HG03175 (cell line): ENCODE measurements around the gene HHIP.

Experiments
- ATAC-seq: cut with Tn5 transposase; IDR thresholded peaks from one replicate; pipeline ENCODE4 v1.9.1; 2021; ENCODE audit warnings: mild to moderate bottlenecking, moderate library complexity; ENCODE audit not compliant: unreplicated experiment

The HHIP gene

GRCh38 chr4:144653781-144654545 lies 8.0 kb downstream of the HHIP start:
- no peak for ATAC-seq

- no peak for ATAC-seq
These were observed 9.5 kb downstream of the HHIP start for GRCh38 chr4:144655491-144655890.

- ATAC-seq = no peak
These were observed 10.9 kb downstream of the HHIP start for GRCh38 chr4:144656850-144657249.

GRCh38 chr4:144658015-144658567 lies 12.1 kb downstream of the HHIP start:
- ATAC-seq = no peak

- no peak for ATAC-seq
These were observed 12.9 kb downstream of the HHIP start for GRCh38 chr4:144658903-144659302.

GRCh38 chr4:144659447-144659846 lies 13.5 kb downstream of the HHIP start:
- ATAC-seq = no peak

- no peak for ATAC-seq
These were observed 18.0 kb downstream of the HHIP start for GRCh38 chr4:144663834-144664475.

GRCh38 chr4:144666539-144667175 lies 20.7 kb downstream of the HHIP start:
- no peak for ATAC-seq

DNA sequence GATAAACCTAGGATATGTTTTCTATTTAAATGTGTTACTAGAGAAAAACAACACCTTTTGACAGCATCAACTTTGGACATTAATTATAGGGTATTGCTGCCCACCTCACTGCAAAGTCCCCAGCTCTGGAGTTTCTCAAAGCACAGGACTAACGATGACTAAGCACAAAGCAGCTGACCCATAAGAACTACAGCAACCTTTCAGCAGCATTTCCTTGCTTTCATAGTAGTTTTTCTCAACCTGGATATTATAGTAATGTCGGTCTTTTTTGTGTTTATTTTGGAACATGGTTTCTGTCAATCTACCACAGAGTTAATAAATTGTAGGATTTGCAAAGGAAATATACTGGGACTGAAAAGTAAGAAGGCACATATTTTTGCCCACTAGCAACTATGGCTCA lies 21.5 kb downstream of the HHIP start:
- no peak for ATAC-seq

- ATAC-seq = no peak
These were observed 24.8 kb downstream of the HHIP start for GRCh38 chr4:144670776-144671175.

DNA sequence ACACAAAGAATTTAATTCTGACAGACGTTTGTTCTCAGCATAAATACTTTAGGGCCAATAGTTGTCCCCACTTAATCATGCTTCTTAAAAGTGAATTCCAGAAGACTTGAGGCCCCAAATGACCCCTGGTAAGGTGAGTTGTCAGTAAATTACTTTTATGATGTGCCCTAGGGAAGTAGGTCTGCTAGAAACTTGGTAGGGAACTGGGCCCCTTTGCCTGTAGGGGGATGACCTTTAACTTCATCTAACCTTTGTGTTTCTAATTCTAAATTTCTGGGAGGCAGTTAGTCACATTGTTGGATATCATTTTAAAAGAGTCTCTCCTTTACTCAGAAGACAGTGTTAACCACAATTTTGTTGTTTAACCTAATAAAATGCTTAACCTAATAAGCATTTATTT lies 28.8 kb downstream of the HHIP start:
- ATAC-seq = no peak

- no peak for ATAC-seq
These were observed 35.9 kb downstream of the HHIP start for GRCh38 chr4:144681806-144682205.

DNA sequence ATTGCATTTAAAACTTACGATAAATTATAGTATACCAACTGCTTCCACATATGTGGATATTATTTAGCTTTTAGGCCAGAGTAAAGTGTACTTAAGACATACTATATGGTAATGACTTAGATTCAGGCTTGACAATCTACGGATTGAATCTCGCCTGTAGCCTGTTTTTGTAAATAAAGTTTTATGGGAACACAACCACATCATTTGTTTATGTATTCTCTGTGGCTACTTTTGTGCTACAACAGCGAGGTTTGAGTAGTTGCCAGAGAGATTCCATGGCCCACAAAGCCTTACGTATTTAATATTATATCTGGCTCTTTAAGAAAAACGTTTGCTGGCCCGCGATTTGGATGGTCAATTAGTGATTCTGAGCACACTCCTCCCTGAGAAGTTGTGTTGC lies 37.6 kb downstream of the HHIP start:
- no peak for ATAC-seq

GRCh38 chr4:144685911-144686310 lies 40.0 kb downstream of the HHIP start:
- no peak for ATAC-seq

DNA sequence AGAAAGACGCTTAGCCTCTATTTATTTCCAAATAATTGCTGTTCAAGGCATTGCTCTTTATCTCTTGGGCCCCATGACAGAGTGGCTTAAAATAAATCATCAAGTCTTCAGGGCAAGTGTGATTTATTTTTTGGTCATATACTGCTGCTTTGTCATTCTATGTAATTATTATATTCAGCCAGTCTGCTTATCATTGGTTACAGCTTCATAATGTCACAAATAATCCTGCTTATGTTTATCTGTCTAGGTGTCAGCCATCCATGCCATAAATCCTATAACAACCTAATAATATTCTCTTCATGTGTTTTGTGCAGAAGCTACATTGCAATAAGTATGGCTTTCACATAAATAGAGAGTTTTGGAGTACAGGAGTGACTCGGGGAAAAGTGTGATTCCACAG lies 41.0 kb downstream of the HHIP start:
- no peak for ATAC-seq

GRCh38 chr4:144687466-144687865 lies 41.5 kb downstream of the HHIP start:
- ATAC-seq = no peak

DNA sequence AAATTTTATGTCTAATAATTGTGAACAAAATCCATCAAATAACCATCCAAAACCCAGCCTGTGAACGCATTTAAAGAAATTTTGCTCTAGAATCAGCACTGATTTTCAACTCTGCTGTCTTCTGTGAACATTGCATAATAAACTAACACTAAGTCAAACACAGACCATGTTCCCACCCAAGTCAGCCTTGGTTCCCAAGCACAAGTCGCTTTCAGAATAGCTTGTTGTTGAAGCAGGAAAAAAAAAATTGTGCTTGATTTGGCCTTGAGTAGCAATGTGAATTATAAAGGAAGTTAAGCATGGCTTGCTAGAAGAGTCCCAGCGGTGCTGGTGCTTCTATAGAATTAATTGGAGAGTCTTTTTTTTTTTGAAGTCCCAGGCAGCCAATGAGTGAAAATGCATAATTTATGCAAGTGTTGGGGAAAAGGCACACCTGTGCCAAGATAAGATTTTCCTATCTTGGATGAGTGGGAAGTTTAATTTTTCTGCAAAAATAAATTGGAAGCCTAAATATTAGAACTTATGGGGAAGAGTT lies 42.1 kb downstream of the HHIP start:
- ATAC-seq = no peak

DNA sequence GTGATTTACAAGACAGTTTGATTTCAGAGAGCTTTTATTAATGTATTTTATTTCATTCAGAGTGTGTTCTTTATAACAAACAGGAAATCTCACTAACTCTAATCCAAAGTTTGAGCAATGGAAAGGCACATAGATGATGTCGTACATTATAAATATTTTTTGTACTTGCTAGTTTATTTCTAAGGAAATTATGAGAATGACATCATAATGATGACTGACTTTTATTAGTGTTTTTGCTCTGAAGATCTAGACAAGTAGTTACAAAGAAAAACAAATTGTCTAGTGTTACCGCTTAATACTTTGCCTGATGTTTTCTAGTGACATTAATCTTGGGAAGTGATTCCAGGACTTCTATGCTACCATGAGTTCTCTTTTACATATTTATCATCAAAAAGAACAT lies 43.2 kb downstream of the HHIP start:
- no peak for ATAC-seq

DNA sequence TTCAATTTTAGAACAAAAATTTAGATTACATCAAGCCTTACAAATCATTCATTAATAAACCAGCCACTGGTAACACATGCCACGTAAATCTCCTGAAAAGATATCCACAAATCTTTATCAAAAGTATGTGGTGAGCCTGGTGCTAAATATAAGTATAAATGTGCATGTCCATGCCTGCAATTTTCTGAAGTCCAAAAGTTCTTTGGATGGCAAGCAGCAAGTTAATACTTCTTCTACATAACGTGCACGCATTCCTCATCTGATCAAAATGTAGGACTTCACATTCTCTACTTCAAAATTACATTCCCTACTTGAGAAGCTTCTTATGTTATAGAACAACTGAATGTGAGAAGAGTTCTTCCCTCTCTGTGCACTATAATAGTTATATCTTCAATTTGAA lies 49.8 kb downstream of the HHIP start:
- no peak for ATAC-seq

GRCh38 chr4:144696376-144696775 lies 50.4 kb downstream of the HHIP start:
- ATAC-seq = no peak

DNA sequence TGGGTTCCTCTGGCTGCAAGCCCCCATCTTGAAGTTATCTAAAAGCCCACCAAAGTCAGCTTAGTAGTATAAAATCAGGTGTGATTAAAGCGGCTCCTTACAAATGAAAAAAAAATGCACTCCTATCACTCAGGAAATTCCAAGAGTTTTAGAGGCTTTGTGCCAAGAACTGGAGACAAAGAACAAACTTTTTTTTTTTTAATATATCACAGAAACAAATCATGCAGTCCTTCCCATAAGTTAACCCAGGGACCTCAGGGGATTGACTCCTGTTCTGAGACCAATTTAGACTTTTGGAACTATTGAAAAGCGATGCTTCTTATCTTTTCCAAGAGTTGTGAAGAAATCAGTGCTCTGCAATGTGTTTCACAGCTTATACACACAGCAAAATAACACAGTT lies 53.6 kb downstream of the HHIP start:
- ATAC-seq = no peak
